ENCODE data around the gene OAF. TPM values are rescaled to one million over a fixed set of nuclear protein-coding genes. Genes with fewer than 3 reads are reported as not detected.

The OAF gene
- total RNA-seq, 3 donors from 2014 or later (not counting 1 experiment from before 2014, with no cell fraction given), result 2.8 to 5.1 (median 3.8) TPM

- no peaks in the 10 kb centered on the region for H3K4me1 Mint-ChIP-seq
- no peak overlapping the region for H3K4me3 Mint-ChIP-seq
- H3K27me3 ChIP-seq (ENCODE audit: control insufficient read depth, insufficient read depth, low read length), result no peaks in the 10 kb centered on the region
- H3K27ac Mint-ChIP-seq, result no peak overlapping the region
- H3K9me3 ChIP-seq (ENCODE audit: control insufficient read depth, insufficient read depth, low read length), result no peaks in the 10 kb centered on the region
- H3K36me3 Mint-ChIP-seq, result no peaks in the 10 kb centered on the region
- no peaks in the 10 kb centered on the region for H3K4me1 ChIP-seq (ENCODE audit: control insufficient read depth, insufficient read depth, low read length)
- H3K27me3 Mint-ChIP-seq (ENCODE audit: low read depth in 2 of 2), result peaks cover 16 to 19% of the 10 kb centered on the region in 2 donors
- no peaks in the 10 kb centered on the region for H3K9me3 Mint-ChIP-seq
- 71% methylated on average over 11 of the region's 11 CpGs for WGBS (ENCODE audit: insufficient coverage)
- no peak overlapping the region for H3K27ac ChIP-seq (ENCODE audit: low read length)
- no peaks in the 10 kb centered on the region for H3K36me3 ChIP-seq (ENCODE audit: control insufficient read depth, insufficient read depth, low read length)
- no peak overlapping the region for H3K4me3 ChIP-seq (ENCODE audit: low read length)
- intact Hi-C loops (cut with micrococcal nuclease), result no loop called here
- peak in 1 of 2 donors; percentile 5 for DNase-seq
- TF ChIP-seq CTCF (IDR thresholded peaks at IDR 0.05), result no peak
- ATAC-seq, result no peak
These were observed 30.1 kb upstream of the OAF start for GRCh38 chr11:120180551-120181232.

- no peak overlapping the region for H3K27ac Mint-ChIP-seq
- no peak overlapping the region for H3K4me3 Mint-ChIP-seq
- no peak overlapping the region for H3K4me3 ChIP-seq (ENCODE audit: low read length)
- intact Hi-C loops (cut with micrococcal nuclease), result no loop called here
- H3K27me3 Mint-ChIP-seq (ENCODE audit: low read depth in 2 of 2), result peaks cover 14 to 19% of the 10 kb centered on the region in 2 donors
- no peaks in the 10 kb centered on the region for H3K4me1 ChIP-seq (ENCODE audit: control insufficient read depth, insufficient read depth, low read length)
- DNase-seq (peak in 1 of 2 donors; percentile 9), ATAC-seq (no peak)
- no peaks in the 10 kb centered on the region for H3K9me3 Mint-ChIP-seq
- peaks cover 0 to 2% of the 10 kb centered on the region in 2 donors for H3K4me1 Mint-ChIP-seq
- H3K27ac ChIP-seq (ENCODE audit: low read length), result no peak overlapping the region
- no peaks in the 10 kb centered on the region for H3K36me3 Mint-ChIP-seq
- H3K9me3 ChIP-seq (ENCODE audit: control insufficient read depth, insufficient read depth, low read length), result no peaks in the 10 kb centered on the region
- H3K36me3 ChIP-seq (ENCODE audit: control insufficient read depth, insufficient read depth, low read length), result no peaks in the 10 kb centered on the region
- no peak for TF ChIP-seq CTCF (IDR thresholded peaks at IDR 0.05)
- no peaks in the 10 kb centered on the region for H3K27me3 ChIP-seq (ENCODE audit: control insufficient read depth, insufficient read depth, low read length)
- WGBS (ENCODE audit: insufficient coverage), result 83% methylated on average over 10 of the region's 10 CpGs
These were observed 29.4 kb upstream of the OAF start for GRCh38 chr11:120181376-120181975.

GRCh38 chr11:120182372-120182771, 28.5 kb upstream of the OAF start:
- TF ChIP-seq CTCF (IDR thresholded peaks at IDR 0.05), result no peak

More at GRCh38 chr11:120182372-120182771, 28.5 kb upstream of the OAF start:
- no peak overlapping the region for H3K4me3 Mint-ChIP-seq
- no peak overlapping the region for H3K27ac Mint-ChIP-seq
- H3K27me3 Mint-ChIP-seq (ENCODE audit: low read depth in 2 of 2), result peaks cover 14 to 19% of the 10 kb centered on the region in 2 donors
- no peaks in the 10 kb centered on the region for H3K9me3 Mint-ChIP-seq
- intact Hi-C loops (cut with micrococcal nuclease), result no loop called here
- Histone ChIP-seq H3K4me3 (ENCODE audit: low read length) (no peak overlapping the region), H3K9me3 (ENCODE audit: control insufficient read depth, insufficient read depth, low read length) (no peaks in the 10 kb centered on the region), H3K27me3 (ENCODE audit: control insufficient read depth, insufficient read depth, low read length) (no peaks in the 10 kb centered on the region), H3K27ac (ENCODE audit: low read length) (no peak overlapping the region), H3K4me1 (ENCODE audit: control insufficient read depth, insufficient read depth, low read length) (no peaks in the 10 kb centered on the region), H3K36me3 (ENCODE audit: control insufficient read depth, insufficient read depth, low read length) (no peaks in the 10 kb centered on the region)
- WGBS (ENCODE audit: insufficient coverage), result 64% methylated on average over 7 of the region's 7 CpGs
- ATAC-seq (no peak), DNase-seq (peak in 1 of 2 donors; percentile 4)
- H3K4me1 Mint-ChIP-seq, result peaks cover 0 to 6% of the 10 kb centered on the region in 2 donors
- H3K36me3 Mint-ChIP-seq, result no peaks in the 10 kb centered on the region
